D721Med (cell line): ENCODE data around the gene RSAD1.

Experiments used
- DNase-seq: peaks from one replicate; pipeline ENCODE4 v3.0.0; 2011; ENCODE audit warnings: low spot score; ENCODE audit not compliant: insufficient read length
- FAIRE-seq: peaks from 2 replicates; lab custom pipeline; 2011; peaks lifted over from hg19 to GRCh38; lab: Jason Lieb, UNC
- TF ChIP-seq, protein P1 (sequence below): IDR thresholded peaks from 2 replicates; pipeline ENCODE4 v1.5.1; 2012; ENCODE audit warnings: mild to moderate bottlenecking, control low read depth; ENCODE audit not compliant: insufficient read depth; ENCODE audit errors: missing control alignments

RSAD1 gene

DNA sequence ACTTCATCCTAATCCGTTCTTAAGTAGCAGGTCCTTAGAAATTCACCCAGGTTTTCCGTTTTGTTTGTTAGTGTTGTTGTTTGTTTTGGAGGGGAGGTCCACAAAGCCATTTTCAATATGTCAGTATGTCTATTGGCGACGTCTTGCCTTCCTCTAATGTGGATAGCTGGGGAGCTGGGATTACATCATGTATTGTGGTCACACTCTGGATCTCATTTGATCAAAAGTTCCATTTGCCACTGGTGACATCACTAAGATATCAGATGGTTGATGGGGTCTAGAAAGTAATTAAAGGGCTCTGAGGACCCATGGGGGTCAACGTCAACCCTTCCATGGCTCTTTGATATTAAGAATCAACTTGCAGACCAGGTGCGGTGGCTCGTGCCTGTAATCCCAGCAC is 51.2 kb downstream of the RSAD1 start:
- DNase-seq (no peak), FAIRE-seq (no peak)
- TF ChIP-seq, protein P1, sequence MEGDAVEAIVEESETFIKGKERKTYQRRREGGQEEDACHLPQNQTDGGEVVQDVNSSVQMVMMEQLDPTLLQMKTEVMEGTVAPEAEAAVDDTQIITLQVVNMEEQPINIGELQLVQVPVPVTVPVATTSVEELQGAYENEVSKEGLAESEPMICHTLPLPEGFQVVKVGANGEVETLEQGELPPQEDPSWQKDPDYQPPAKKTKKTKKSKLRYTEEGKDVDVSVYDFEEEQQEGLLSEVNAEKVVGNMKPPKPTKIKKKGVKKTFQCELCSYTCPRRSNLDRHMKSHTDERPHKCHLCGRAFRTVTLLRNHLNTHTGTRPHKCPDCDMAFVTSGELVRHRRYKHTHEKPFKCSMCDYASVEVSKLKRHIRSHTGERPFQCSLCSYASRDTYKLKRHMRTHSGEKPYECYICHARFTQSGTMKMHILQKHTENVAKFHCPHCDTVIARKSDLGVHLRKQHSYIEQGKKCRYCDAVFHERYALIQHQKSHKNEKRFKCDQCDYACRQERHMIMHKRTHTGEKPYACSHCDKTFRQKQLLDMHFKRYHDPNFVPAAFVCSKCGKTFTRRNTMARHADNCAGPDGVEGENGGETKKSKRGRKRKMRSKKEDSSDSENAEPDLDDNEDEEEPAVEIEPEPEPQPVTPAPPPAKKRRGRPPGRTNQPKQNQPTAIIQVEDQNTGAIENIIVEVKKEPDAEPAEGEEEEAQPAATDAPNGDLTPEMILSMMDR: no peak

DNA sequence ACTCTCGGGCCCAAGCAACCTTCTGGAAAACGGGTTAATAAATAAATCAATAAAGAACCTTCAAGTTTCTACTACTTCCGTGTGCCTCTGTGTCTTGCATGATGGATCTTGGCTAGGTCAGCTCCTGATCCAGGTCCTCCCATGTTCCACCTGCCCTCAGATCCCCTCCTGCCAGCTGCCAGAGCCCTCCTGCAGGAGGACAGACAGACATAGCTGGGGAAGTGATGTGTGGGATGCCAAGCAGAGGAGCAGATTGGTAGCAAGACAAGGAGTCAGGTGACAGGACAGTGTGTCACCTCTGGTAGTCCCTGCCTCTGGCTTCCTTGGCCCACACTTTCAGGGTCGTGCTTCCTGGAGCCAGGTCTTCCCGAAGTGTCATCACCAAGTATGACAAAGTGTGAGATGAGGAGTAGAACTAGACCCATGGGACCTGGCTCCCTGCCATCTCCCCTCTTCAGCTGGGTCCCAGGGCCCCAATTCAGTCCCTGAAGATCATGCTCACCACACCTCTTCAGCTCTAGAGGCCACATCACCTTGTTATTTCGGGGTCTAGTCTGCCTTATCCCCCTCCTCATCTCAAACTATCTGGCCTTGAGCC is 52.9 kb downstream of the RSAD1 start:
- no peak for FAIRE-seq
- no peak for DNase-seq
- TF ChIP-seq, protein P1: no peak

- FAIRE-seq: no peak
- DNase-seq: no peak
- TF ChIP-seq, protein P1: no peak
Measured at GRCh38 chr17:50532452-50533024, 53.9 kb downstream of the RSAD1 start, which contains the start of gene EPN3. TSS of gene EPN3 (plus strand) at chr17:50532735. CDS start at chr17:50536557, 3,822 bp downstream.

DNA sequence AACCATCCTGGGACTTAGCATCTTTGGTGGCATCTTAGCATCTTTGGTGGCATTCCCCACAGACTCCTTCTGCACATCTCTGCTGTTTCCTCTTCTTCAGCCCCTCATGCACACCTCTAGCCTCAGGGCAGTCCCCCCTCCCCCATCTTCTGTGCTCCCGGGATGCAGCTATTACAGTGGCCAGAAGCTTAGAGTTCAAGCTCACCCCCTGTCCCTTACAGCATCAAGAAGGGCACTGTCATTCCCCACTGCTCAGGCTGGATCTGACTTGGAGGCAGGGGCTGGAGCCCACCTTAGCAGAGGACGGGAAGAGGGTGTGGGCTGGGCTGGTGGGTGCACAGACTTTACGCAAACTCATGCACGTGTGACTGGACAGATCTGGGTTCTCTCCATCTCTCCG is 54.5 kb downstream of the RSAD1 start:
- no peak for DNase-seq
- FAIRE-seq: no peak
- TF ChIP-seq, protein P1: no peak

DNA sequence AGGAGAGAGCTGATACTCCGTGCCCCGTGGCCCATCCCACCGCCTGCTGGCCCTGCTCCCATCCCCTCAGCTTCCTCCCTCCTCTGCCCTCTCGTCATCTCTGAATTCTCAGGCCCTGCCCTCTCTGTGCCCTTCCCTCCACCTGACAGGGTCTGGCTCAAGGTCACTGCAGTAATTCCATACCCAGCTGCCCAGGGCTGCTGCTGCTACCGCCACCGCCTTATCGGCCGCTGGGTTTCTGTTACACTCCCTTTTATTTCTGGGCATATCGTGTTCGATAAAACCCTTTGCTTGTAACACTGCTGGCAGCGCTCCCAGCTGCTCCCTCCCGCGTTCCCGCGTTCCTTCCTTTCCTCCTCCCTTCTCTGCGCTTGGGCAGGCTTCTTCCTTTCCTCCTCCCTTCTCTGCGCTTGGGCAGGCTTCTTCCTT is 55.1 kb downstream of the RSAD1 start:
- TF ChIP-seq, protein P1: no peak
- DNase-seq: no peak
- no peak for FAIRE-seq

DNA sequence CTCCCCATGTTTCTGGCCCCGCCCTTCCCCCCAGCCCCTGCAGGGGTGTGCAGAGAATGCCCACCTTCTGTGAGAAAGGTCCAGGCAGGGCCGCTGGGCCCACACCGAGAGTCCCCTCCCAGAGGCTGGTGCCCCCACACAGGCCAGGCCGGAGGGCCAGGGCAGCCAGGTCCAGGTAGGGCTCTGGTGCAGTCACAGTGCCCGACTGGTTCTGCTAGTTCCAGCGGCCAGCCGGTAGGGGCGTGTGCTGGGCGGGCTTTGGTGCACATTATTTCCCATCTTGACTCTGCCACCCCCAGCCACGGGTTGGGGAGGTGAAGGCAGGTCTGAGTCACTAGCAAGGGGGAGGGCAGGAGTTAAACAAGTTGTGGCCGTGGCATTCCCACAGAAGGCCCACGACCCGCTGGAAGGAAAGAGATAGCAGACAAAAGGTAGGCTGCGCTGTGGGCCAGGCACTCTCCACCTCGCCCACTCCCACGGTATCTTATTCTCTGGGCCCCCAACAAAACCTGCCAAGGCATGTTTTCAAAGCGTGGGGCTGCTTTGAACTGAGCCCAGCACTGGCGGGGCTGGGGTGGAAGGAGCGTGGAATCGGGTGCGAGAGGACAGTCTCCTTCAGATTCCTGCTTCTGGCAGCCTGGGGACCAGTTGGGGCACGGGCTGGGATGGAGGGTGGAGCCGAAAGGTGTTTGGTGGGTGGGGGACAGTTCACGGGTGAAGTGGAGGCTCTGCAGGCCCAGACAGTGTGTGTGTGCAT is 55.7 kb downstream of the RSAD1 start:
- DNase-seq (no peak), FAIRE-seq (no peak)
- TF ChIP-seq, protein P1: no peak
